Measurements from ENCODE around the gene ECM2. TPM values are rescaled to one million over a fixed set of nuclear protein-coding genes. Genes with fewer than 3 reads are reported as not detected.

Gene ECM2
- total RNA-seq, 2 donors from 2014 or later = 63.6 to 78.7 TPM

DNA sequence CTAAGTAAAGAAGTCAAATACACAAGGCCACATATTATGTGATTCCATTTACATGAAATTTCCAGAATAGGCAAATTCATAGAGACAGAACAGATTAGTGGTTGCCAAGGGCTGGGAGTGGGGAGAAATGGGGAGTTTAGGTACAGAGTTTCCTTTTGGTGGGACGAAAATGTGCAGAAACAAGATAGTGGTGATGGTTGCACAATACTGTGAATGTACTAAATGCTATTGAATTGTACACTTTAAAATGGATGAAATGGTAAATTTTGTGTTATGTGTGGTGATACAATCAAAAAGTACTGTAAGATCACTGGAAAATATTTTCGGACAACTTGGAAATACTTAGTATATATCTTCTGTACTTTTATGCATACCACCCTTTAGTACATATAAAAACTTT is 15.0 kb downstream of the ECM2 start:
- no peaks in the 10 kb centered on the region for H3K9me3 ChIP-seq
- ATAC-seq (ENCODE audit: insufficient number of reproducible peaks, low FRiP score, low read depth) = no peak
- H3K4me1 ChIP-seq (ENCODE audit: control insufficient read depth in 1 of 2, low read depth in 2 of 2) = peaks cover 0 to 12% of the 10 kb centered on the region in 2 donors
- TF ChIP-seq, protein P1, sequence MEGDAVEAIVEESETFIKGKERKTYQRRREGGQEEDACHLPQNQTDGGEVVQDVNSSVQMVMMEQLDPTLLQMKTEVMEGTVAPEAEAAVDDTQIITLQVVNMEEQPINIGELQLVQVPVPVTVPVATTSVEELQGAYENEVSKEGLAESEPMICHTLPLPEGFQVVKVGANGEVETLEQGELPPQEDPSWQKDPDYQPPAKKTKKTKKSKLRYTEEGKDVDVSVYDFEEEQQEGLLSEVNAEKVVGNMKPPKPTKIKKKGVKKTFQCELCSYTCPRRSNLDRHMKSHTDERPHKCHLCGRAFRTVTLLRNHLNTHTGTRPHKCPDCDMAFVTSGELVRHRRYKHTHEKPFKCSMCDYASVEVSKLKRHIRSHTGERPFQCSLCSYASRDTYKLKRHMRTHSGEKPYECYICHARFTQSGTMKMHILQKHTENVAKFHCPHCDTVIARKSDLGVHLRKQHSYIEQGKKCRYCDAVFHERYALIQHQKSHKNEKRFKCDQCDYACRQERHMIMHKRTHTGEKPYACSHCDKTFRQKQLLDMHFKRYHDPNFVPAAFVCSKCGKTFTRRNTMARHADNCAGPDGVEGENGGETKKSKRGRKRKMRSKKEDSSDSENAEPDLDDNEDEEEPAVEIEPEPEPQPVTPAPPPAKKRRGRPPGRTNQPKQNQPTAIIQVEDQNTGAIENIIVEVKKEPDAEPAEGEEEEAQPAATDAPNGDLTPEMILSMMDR (IDR thresholded peaks at IDR 0.05) = no peak
- H3K4me3 ChIP-seq = no peak overlapping the region
- DNase-seq (ENCODE audit: low spot score) = no peak
- H3K27ac ChIP-seq = no peak overlapping the region
- H3K27me3 ChIP-seq (replicated peaks; ENCODE audit: insufficient read depth) = no peaks in the 10 kb centered on the region
- H3K36me3 ChIP-seq = no peaks in the 10 kb centered on the region

GRCh38 chr9:92518199-92518598 is 17.6 kb downstream of the ECM2 start:
- H3K27me3 ChIP-seq (replicated peaks; ENCODE audit: insufficient read depth) = no peaks in the 10 kb centered on the region
- H3K9me3 ChIP-seq = no peaks in the 10 kb centered on the region
- TF ChIP-seq, protein P1 (IDR thresholded peaks at IDR 0.05) = no peak
- H3K4me1 ChIP-seq (ENCODE audit: control insufficient read depth in 1 of 2, low read depth in 2 of 2) = peaks cover 5 to 17% of the 10 kb centered on the region in 2 donors
- no peak overlapping the region for H3K4me3 ChIP-seq
- DNase-seq (ENCODE audit: low spot score) (no peak), ATAC-seq (ENCODE audit: insufficient number of reproducible peaks, low FRiP score, low read depth) (no peak)
- no peaks in the 10 kb centered on the region for H3K36me3 ChIP-seq
- H3K27ac ChIP-seq = no peak overlapping the region

DNA sequence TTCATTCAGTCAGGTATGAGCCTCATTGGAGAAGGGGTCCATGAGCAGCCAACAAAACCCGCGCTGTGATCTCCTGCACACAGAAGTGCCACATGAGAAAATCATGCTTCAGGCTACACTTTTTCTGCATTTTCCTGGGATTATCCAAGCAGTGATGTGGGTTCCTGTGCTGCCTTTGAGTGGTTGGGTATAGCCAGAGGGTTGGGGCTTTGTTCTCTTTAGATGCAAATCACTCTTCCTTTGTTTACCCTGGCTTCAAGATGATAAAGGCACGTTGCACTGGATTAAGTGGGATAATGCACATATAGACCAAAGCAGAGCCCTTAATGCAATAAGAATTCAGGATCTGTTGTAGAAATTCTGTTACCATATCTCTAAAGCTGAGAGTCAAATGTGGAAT is 18.7 kb downstream of the ECM2 start:
- TF ChIP-seq, protein P1 (IDR thresholded peaks at IDR 0.05) = no peak
- DNase-seq (ENCODE audit: low spot score) (no peak), ATAC-seq (ENCODE audit: insufficient number of reproducible peaks, low FRiP score, low read depth) (no peak)
- no peaks in the 10 kb centered on the region for H3K27me3 ChIP-seq (replicated peaks; ENCODE audit: insufficient read depth)
- no peaks in the 10 kb centered on the region for H3K36me3 ChIP-seq
- no peak overlapping the region for H3K27ac ChIP-seq
- H3K4me3 ChIP-seq = no peak overlapping the region
- H3K9me3 ChIP-seq = no peaks in the 10 kb centered on the region
- peaks cover 15 to 28% of the 10 kb centered on the region in 2 donors for H3K4me1 ChIP-seq (ENCODE audit: control insufficient read depth in 1 of 2, low read depth in 2 of 2)

GRCh38 chr9:92516521-92516920 is 19.3 kb downstream of the ECM2 start:
- DNase-seq (ENCODE audit: low spot score) = no peak
- Histone ChIP-seq H3K27me3 (replicated peaks; ENCODE audit: insufficient read depth) (no peaks in the 10 kb centered on the region), H3K9me3 (no peaks in the 10 kb centered on the region), H3K4me3 (no peak overlapping the region), H3K36me3 (no peaks in the 10 kb centered on the region), H3K27ac (no peak overlapping the region), H3K4me1 (ENCODE audit: control insufficient read depth in 1 of 2, low read depth in 2 of 2) (peaks cover 15 to 34% of the 10 kb centered on the region in 2 donors)
- TF ChIP-seq, protein P1 (IDR thresholded peaks at IDR 0.05) = no peak
- no peak for ATAC-seq (ENCODE audit: insufficient number of reproducible peaks, low FRiP score, low read depth)

DNA sequence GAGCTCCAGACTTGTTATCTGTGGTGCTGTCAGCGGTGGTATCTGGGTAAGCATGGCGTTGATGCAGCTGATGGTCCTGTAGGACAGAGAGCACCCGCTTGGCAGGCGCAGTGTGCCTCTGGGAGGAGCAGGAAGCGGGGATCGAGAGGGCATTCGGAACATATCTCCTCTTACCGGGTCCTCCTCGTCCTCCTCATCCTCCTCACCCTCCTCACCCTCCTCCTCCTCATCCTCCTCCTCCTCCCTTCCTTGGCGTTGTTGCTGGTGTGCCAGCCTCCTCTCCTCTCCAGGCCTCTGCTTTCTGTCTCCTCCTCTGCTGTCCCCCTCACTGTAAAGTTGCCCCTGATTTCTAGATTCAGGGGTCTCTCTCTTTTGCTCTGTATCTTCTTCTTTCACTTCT is 21.2 kb downstream of the ECM2 start:
- TF ChIP-seq, protein P1 (IDR thresholded peaks at IDR 0.05) = no peak
- Histone ChIP-seq H3K9me3 (no peaks in the 10 kb centered on the region), H3K4me3 (no peak overlapping the region), H3K4me1 (ENCODE audit: control insufficient read depth in 1 of 2, low read depth in 2 of 2) (peaks cover 15 to 35% of the 10 kb centered on the region in 2 donors), H3K36me3 (no peaks in the 10 kb centered on the region), H3K27ac (no peak overlapping the region), H3K27me3 (replicated peaks; ENCODE audit: insufficient read depth) (no peaks in the 10 kb centered on the region)
- DNase-seq (ENCODE audit: low spot score) = no peak
- ATAC-seq (ENCODE audit: insufficient number of reproducible peaks, low FRiP score, low read depth) = no peak
